ENCODE measurements around the gene RAB1B.

RAB1B gene

DNA sequence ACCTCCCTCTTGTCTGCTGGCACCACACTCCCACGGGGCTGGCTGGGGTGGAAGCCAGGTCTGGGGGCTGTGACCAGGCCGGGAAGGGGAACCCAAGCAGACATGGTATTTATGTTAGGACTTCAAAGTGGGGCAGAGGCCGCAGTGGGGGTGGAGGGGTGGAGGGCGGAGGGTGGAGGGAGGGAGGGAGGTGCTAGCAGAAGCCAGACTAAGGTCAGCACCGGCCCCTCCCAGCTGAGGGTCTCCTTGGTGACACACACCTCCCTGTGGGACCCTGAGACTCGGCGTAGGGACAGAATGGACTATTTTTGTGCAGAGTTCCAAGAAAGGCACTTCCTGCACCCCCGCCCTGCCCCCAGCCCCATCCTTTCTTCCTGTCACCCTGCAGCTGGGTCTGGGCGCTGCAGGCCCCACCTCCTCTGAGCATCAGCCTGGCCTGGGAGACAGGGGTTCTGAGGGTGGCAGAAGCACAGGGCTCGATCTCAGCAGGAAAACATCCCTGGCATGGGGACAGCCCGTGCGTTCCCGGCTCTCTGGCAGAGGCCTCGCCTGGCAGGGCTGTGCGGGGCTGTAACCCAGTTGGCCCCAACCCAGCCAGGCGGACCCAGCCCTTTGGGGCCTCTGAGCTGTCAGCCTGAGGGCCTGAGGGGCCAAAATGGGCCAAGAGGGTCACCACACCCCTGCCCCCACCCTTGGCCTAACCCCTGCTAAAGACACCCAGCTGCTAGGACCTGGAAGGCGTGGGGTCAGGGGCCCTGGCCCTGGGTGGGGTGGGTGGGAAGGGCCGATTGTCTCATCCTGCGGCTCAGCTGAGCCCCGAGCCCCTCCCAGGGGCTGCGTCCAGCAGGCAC, 58.0 kb downstream of the RAB1B start:
- H3K4me1 ChIP-seq (ENCODE audit: control insufficient read depth, insufficient read depth, low read length, poor library complexity, severe bottlenecking), result peaks cover 47% of the 10 kb centered on the region
- peaks cover 7% of the 10 kb centered on the region for H3K36me3 ChIP-seq (ENCODE audit: control insufficient read depth, insufficient read depth, low read length)
- no peaks in the 10 kb centered on the region for H3K9me3 ChIP-seq (ENCODE audit: control insufficient read depth, low read length)
- WGBS, 2 experiments (ENCODE audit: insufficient coverage in 2 of 2), result 58 to 77% methylated on average over 6 to 14 of the region's 21 CpGs
- H3K27ac ChIP-seq (ENCODE audit: low read depth, low read length, severe bottlenecking), result peak overlapping the region; percentile 85
- H3K4me3 ChIP-seq (ENCODE audit: extremely low read depth, insufficient read depth, low read length, poor library complexity, severe bottlenecking), result no peak overlapping the region

All from mesodermal cell (in vitro differentiated cells).